HEK293 (cell line): Measurements from ENCODE around the gene RASSF9.

Experiments
- BCL6B ChIP-seq: fragments of 450-650 bp; formaldehyde crosslinking; IDR thresholded peaks from 2 replicates; pipeline ENCODE4 v1.5.1; 2017; ENCODE audit warnings: missing biosample characterization, missing genetic modification characterization
- ELK4 ChIP-seq: IDR thresholded peaks from 2 replicates; pipeline ENCODE4 v1.6.1; 2011; ENCODE audit warnings: mild to moderate bottlenecking, low read depth, low read length, borderline replicate concordance
- GLIS1 ChIP-seq: fragments of 450-650 bp; formaldehyde crosslinking; IDR thresholded peaks from 2 replicates; pipeline ENCODE4 v1.5.1; 2016; ENCODE audit warnings: missing biosample characterization, missing genetic modification characterization
- GLIS2 ChIP-seq: fragments of 450-650 bp; formaldehyde crosslinking; IDR thresholded peaks from 2 replicates; pipeline ENCODE4 v1.5.1; 2016; ENCODE audit warnings: missing biosample characterization, missing genetic modification characterization
- HOXA7 ChIP-seq: sonication (generic); formaldehyde crosslinking; IDR thresholded peaks from 2 replicates; pipeline ENCODE4 v1.8.1; 2022; ENCODE audit warnings: missing genetic modification reagents, borderline replicate concordance
- KLF17 ChIP-seq: fragments of 450-650 bp; formaldehyde crosslinking; IDR thresholded peaks from 2 replicates; pipeline ENCODE4 v1.5.1; 2016; ENCODE audit warnings: missing biosample characterization, missing genetic modification characterization
- KLF9 ChIP-seq: fragments of 450-650 bp; formaldehyde crosslinking; IDR thresholded peaks from 2 replicates; pipeline ENCODE4 v1.5.1; 2016; ENCODE audit warnings: missing biosample characterization, missing genetic modification characterization, low read depth
- PATZ1 ChIP-seq: fragments of 450-650 bp; formaldehyde crosslinking; IDR thresholded peaks from 2 replicates; pipeline ENCODE4 v1.5.1; 2016; ENCODE audit warnings: missing biosample characterization, missing genetic modification characterization
- SP3 ChIP-seq: fragments of 450-650 bp; formaldehyde crosslinking; IDR thresholded peaks from 2 replicates; pipeline ENCODE4 v1.5.1; 2016; ENCODE audit warnings: missing biosample characterization, missing genetic modification characterization
- SP7 ChIP-seq: fragments of 450-650 bp; formaldehyde crosslinking; IDR thresholded peaks from 2 replicates; pipeline ENCODE4 v1.5.1; 2016; ENCODE audit warnings: missing biosample characterization, missing genetic modification characterization
- TCF7L2 ChIP-seq: IDR thresholded peaks from 2 replicates; pipeline ENCODE4 v1.6.1; 2011; ENCODE audit warnings: low read depth, mild to moderate bottlenecking, inconsistent platforms, low read length, moderate library complexity, borderline replicate concordance
- TSHZ1 ChIP-seq: fragments of 450-650 bp; formaldehyde crosslinking; IDR thresholded peaks from 2 replicates; pipeline ENCODE4 v1.5.1; 2016; ENCODE audit warnings: missing biosample characterization, missing genetic modification characterization, borderline replicate concordance
- ZFP69B ChIP-seq: fragments of 450-650 bp; formaldehyde crosslinking; IDR thresholded peaks from 2 replicates; pipeline ENCODE4 v1.5.1; 2016; ENCODE audit warnings: missing biosample characterization, missing genetic modification characterization
- ZNF114 ChIP-seq: fragments of 450-650 bp; formaldehyde crosslinking; IDR thresholded peaks from 2 replicates; pipeline ENCODE4 v1.5.0; 2017; ENCODE audit warnings: missing biosample characterization, missing genetic modification characterization
- ZNF133 ChIP-seq: fragments of 450-650 bp; formaldehyde crosslinking; IDR thresholded peaks from 2 replicates; pipeline ENCODE4 v1.5.1; 2016; ENCODE audit warnings: missing biosample characterization, missing genetic modification characterization
- ZNF138 ChIP-seq: fragments of 450-650 bp; formaldehyde crosslinking; IDR thresholded peaks from 2 replicates; pipeline ENCODE4 v1.5.1; 2016; ENCODE audit warnings: missing biosample characterization, missing genetic modification characterization, borderline replicate concordance
- ZNF148 ChIP-seq: fragments of 450-650 bp; formaldehyde crosslinking; IDR thresholded peaks from 2 replicates; pipeline ENCODE4 v1.5.0; 2017; ENCODE audit warnings: missing biosample characterization, missing genetic modification characterization, borderline replicate concordance
- ZNF16 ChIP-seq: fragments of 450-650 bp; formaldehyde crosslinking; IDR thresholded peaks from 2 replicates; pipeline ENCODE4 v1.5.1; 2016; ENCODE audit warnings: low read depth, missing biosample characterization, missing genetic modification characterization
- ZNF214 ChIP-seq: fragments of 450-650 bp; formaldehyde crosslinking; IDR thresholded peaks from 2 replicates; pipeline ENCODE4 v1.5.1; 2017; ENCODE audit warnings: missing biosample characterization, mild to moderate bottlenecking, missing genetic modification characterization, borderline replicate concordance
- ZNF324 ChIP-seq: fragments of 450-650 bp; formaldehyde crosslinking; IDR thresholded peaks from 2 replicates; pipeline ENCODE4 v1.5.1; 2016; ENCODE audit warnings: missing biosample characterization, missing genetic modification characterization
- ZNF335 ChIP-seq: fragments of 450-650 bp; formaldehyde crosslinking; conservative IDR thresholded peaks from 2 replicates; pipeline ENCODE4 v1.5.1; 2016; ENCODE audit warnings: missing biosample characterization, missing genetic modification characterization
- ZNF37A ChIP-seq: fragments of 450-650 bp; IDR thresholded peaks from 2 replicates; pipeline ENCODE4 v1.5.1; 2018; ENCODE audit warnings: missing biosample characterization, missing genetic modification characterization
- ZNF473 ChIP-seq: fragments of 450-650 bp; formaldehyde crosslinking; IDR thresholded peaks from 2 replicates; pipeline ENCODE4 v1.5.1; 2017; ENCODE audit warnings: missing biosample characterization, missing genetic modification characterization
- ZNF48 ChIP-seq: fragments of 450-650 bp; formaldehyde crosslinking; IDR thresholded peaks from 2 replicates; pipeline ENCODE4 v1.5.1; 2016; ENCODE audit warnings: missing biosample characterization, missing genetic modification characterization
- ZNF501 ChIP-seq: fragments of 450-650 bp; formaldehyde crosslinking; IDR thresholded peaks from 2 replicates; pipeline ENCODE4 v1.5.1; 2016; ENCODE audit warnings: missing biosample characterization, missing genetic modification characterization
- ZNF626 ChIP-seq: fragments of 450-650 bp; sonication (Bioruptor Pico); formaldehyde crosslinking; IDR thresholded peaks from 2 replicates; pipeline ENCODE4 v1.5.1; 2018; ENCODE audit warnings: missing biosample characterization, missing genetic modification characterization, inconsistent platforms
- ZNF843 ChIP-seq: fragments of 450-650 bp; formaldehyde crosslinking; IDR thresholded peaks from 2 replicates; pipeline ENCODE4 v1.5.1; 2016; ENCODE audit warnings: missing biosample characterization, missing genetic modification characterization
- ZSCAN16 ChIP-seq: fragments of 450-650 bp; formaldehyde crosslinking; IDR thresholded peaks from 2 replicates; pipeline ENCODE4 v1.5.1; 2016; ENCODE audit warnings: missing biosample characterization, missing genetic modification characterization

Gene RASSF9

GRCh38 chr12:85835426-85836196 lies 598 bp downstream of the RASSF9 start (continued):
- TF ChIP-seq KLF17 (tag by site-specific recombination) (no peak), ZSCAN16 (tag by site-specific recombination) (no peak), ZNF214 (no peak), SP7 (tag by site-specific recombination) (no peak), TCF7L2 (no peak), BCL6B (no peak), ZNF335 (tag by site-specific recombination) (0 out of 2 replicates have a peak, but pooled peaks have one; percentile 20), ZNF148 (tag by site-specific recombination) (no peak), ZNF133 (tag by site-specific recombination) (no peak), ZNF138 (no peak), ZNF626 (no peak), ZFP69B (peak; percentile 38; the same call in 1 of the 2 replicates), ZNF16 (no peak), ZNF843 (tag by site-specific recombination) (no peak), KLF9 (tag by site-specific recombination) (no peak), ZNF48 (no peak), SP3 (tag by site-specific recombination) (no peak), ZNF37A (tag by site-specific recombination) (no peak), PATZ1 (no peak), ZNF473 (tag by site-specific recombination) (no peak), GLIS2 (tag by site-specific recombination) (no peak), ZNF114 (tag by site-specific recombination) (no peak), ZNF501 (peak; percentile 20; the same call in 1 of the 2 replicates), ELK4 (no peak), TSHZ1 (tag by site-specific recombination) (no peak), HOXA7 (CRISPR knock-in tag) (no peak), GLIS1 (tag by site-specific recombination) (no peak), ZNF324 (no peak)
